Inflammatory macrophage (primary cell): ENCODE measurements around the gene CFLAR.
"Not testable (repeated sequence)": the region's sequence is repeated elsewhere in the genome, so short reads cannot be mapped to it uniquely, and the experiment has no call there.

Experiments
- DNase-seq, 2 donors: peaks; one replicate each; pipeline ENCODE4 v3.0.0-alpha.2; 2020 to 2022

The CFLAR gene

DNA sequence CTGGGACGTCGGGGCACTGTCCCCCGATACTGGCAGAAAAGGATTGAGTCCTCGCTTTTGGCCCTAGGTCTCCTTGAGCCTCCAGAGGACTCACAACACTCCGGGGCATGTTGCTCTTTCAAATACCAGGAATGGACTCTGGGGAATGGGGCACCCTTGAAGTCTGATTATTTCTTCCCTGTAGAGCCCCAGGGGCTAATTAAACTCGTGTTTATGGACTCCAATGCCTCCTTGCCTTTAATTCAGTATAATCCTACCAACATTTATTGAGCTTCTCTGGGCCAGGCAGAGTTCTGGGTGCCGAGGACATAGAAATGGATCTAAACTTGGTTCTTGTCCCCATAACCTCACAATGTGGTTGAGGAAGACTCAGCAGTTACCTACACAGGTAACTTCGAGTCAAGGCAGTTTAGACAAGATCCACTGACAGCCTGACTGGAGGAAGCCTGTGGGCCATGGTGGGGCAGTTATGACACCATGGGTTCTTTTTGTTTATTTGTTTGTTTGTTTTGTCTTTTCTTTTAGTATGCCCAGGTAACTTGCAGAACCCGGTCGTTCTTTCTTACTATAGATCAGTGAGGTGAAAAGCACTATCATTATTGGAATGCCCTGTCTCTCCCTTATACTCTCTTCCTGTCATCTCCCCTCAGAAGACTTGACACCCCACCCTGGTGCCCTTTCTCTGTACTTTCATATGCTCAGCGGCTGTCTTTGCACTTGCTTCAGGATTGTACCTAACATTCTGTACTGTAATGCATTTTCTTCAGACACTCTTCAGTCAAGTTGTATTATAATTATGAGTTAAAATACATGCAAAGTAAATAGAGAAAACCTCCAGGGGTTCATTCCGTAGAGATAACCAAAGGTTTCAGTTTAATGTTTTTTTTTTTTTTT is 3.2 kb downstream of the CFLAR start:
- DNase-seq = peak; percentile 47

DNA sequence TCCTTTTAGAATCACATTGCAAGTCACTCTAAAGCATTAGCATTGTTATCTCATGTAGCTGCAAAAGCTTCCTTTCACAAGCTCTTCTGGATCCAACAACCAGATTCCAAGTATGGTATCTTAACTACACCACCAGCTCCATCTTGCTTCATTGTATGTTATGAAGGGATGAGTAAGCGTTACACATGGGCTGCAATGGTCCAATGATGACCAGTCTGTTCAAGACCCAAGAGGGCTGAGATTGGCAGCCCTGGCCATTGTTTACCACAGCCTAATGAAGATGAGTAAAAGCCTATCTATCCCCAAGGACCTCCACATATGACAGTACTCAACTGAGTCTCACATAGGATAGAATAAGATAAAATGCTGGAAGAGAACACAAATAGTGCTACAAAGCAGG is 6.3 kb downstream of the CFLAR start:
- no peak for DNase-seq

DNA sequence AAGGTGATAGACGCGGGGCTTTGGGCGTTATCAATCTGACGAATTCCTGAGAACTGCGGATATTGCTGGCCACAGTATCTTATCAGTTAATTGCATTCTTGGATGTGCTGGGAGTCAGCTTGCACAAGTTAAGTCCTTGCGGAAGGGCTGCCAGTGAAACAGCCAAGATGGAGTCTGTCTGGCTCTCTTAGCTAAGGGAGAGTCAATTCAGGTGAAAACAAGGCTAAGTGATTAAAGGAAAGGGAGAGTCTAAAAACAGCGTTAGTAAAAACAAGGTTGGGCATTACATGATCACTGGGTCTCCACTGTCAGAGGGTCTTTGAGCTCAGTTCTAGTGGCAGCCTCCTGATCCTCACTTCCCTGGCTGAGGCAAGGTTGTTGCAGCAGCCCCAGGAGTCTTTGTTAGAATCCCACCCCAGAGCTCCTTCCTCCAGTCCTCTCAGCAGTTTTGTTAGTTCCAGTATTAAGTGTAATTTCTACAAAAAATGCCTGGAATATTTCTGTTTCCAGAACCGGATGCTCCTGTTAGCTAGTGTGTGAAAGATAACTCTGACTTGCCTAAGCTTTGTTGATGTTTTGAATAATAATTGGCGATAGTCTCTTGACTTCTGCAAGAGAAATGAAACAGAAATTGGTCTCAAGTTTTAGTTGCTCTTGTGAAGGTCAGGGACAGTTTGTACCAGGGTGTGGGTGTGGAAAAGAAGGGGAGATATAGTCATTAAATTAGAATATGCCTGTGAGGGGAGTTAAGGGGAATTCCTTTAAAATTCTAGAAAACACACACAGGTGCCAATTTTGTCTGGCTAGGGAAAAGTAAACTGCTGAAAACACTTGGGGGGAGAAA is 10.6 kb downstream of the CFLAR start:
- DNase-seq = peak in 1 of 2 donors; percentile 24

DNA sequence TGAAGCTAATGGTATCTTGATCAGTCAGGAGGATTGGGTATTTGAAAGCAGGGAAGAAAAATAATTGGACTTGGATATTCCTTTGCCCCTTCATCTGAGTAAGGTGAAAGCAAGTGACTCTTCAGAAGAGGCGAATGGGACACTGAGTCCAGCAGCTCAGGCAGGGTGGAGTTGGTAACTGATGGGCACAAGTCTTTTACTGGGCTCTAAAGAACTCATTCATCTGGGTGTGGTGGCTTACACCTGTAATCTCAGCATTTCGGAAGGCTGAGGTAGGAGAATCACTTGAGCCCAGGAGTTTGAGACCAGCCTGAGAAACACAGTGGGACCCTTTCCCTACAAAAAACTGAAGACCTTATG is 11.2 kb downstream of the CFLAR start:
- no peak for DNase-seq

DNA sequence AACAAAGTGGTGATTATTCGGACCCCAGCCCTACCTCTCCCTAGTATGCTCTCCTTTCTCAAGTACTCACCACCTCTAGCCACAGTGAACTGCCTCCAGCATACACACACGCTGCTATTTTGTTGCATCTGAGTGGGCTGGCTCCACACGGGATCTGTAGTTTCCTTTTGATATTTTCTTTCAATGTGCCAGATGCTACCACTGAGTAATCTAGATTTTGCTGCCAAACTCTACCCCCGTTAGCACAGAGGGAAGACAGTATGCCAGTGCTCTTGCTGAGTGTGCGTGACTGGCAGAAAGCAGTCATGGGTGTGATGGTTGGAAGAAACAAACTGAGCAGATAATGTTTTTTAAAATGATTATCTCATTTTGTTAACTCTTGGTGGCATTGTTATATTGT is 11.6 kb downstream of the CFLAR start:
- DNase-seq = peak; percentile 54 to 66

DNA sequence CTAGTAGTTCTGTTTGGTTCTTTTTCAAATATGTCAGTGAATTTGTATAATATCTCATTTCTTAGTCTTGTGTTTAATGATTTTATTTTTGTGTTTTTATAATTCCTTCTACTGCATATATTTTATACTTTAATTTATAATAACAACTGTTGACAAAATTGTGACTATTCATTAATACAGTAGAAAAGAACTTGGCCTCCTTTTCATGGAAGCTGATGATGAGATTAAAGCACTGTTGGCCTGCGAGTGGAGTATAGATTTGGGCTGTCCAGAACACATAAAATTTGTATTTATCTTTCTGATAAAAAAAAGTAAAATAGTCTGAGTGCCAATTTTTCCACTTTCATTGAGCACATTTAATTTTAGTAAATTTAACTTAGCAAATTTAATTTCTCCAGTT is 12.1 kb downstream of the CFLAR start:
- no peak for DNase-seq

DNA sequence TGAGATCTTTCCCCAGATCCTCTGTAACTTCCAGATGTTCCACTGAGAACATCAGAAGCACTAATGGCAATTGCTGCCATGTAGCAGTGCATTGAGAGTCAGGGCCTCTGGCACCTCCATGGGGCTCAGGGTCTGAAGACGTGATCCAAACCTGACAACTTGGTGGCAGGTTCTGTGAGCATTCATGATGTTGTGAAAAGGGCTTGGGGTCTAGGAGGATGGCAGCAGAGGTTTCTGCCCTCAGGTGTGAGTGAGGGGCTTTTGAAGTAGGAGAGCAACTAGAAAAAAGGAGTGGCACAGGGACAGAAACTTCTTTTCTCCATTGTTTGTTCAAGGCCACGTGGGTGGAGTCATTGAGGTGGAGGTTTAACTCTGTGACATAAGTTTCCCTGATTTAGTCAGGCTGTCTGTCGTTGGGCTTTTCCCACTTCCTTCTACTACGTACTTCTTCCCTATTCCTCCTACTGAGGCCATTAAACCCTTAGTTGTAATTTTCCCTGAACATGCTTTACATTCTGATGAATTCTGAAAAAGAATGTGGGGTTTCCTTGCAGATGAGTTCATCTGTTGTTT is 13.1 kb downstream of the CFLAR start:
- peak; percentile 76 to 87 for DNase-seq

DNA sequence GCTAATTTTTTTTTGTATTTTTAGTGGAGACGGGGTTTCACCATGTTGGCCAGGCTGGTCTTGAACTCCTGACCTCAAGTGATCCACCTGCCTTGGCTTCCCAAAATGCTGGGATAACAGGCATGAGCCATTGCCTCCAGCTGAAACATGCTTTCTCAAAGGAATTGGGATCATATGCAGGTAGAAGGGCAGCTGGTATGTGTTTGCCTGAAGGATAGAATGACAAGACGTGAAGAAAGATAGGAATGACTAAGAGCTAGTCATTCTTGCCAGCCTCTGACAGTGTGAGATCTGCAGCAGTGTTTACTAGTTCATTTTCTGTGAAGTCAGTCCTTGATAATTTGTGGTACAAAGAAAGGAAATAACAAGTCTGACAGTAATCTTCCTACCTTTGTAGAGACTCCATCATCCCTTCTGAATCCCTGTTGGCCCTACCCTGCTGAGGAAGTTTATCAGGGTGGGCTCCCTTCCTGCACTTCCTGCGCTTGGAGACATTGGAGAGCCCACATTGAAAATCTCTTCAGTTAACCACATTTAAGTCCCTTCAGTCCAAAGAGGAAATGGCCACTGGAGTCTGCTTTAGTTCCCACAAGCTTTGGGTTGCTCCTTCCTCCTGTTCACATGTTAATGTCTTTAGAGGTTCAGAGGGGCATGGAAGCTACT is 14.7 kb downstream of the CFLAR start:
- DNase-seq = peak; percentile 57 to 64

DNA sequence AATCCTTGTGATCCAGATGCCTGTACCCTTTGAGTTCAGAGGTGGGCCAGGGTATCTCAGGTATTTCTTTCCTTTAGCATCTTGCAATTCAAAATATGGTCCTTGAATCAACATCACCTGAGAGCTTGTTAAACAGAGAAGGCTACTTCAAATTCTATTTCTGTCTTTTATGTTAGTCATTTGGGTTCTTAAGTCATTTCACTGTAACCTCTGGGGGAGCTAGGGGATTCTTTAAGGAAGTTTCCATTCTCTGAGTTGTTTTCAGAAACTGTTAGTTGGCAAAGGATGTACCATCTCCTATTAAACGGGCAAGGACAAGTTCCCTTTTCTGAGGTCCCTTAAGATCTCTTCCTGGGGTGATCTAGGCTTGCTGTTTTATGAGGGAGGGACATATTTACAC is 16.6 kb downstream of the CFLAR start:
- peak; percentile 62 to 74 for DNase-seq

DNA sequence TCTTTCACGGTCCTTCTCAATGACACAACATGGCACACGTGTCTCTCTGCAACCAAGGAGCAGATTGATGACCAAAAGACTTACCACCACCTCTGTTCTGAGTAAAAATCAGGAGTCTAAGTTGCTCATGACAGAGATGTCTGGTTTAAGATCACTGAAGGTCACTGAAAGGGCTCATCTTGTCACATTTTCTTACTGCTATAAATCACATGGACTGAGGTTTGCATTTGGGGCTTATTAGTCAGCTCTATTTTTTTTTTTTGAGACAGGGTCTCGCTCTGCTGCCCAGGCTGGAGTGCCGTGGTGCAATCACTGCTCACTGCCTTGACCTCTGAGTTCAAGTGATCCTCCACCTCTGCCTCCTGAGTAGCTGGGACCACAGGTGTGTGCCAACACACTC is 19.4 kb downstream of the CFLAR start:
- DNase-seq = peak in 1 of 2 donors; percentile 37

DNA sequence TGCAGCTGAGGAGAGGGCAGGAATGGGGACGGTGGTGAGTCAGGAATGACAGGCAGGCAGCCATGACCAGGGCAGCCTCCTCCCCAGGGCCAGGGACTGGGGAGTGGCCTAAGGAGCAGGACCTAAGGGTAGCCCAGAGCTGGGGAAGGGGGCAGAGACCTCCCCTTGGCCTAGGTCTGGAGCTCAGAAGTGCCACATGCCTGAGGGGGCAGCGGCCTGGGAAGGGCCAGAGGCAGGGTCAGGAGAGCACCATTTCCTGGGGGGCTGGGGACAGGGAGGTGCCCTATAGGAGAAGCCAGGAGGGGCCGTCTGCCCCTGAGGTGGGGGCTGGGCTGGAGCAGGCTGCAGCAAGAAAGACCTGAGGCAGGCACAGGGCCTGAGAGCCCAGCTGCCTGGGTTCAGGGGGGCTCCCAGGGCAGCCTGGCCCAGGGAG is 20.9 kb downstream of the CFLAR start:
- DNase-seq = no peak

DNA sequence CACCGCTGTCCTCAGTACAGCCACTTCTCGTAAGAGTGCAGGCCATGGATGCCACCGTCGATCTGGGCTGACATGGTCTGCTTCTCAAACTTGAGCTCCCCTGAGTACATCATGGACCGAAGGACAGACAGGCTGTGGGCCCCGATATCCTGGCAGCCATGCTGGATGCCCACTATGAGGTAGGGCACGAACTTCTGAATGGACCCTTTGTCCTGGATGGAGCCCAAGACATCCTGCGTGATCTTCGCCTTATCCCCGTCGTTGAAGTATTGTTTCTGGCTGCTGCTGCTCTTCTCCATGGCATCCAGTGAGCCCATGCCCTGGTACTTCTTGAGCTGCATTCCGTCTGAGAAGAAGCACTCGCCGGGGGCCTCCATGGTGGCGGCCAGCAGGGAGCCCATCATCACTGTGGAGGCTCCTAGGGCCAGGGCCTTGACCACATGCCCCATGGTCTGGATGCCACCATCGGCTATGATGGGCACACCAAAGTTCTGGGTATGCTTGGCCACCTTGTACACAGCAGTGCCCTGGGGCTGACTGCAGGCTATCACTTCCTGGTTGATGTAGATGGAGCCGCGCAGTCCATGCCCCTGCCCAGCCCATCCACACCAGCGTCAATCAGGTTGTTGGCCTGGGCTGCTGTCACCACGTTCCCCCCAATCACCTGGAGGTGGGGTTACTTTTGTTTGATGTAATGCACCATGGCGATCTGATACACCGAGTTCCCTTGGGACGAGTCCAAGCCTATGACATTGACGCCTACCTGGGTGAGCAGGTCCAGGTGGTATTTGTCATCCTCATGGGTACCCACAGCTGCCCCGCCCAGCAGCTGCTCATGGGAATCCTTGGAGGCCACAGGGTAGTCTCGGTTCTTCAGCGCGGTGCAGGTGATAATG is 21.8 kb downstream of the CFLAR start:
- DNase-seq = no peak

DNA sequence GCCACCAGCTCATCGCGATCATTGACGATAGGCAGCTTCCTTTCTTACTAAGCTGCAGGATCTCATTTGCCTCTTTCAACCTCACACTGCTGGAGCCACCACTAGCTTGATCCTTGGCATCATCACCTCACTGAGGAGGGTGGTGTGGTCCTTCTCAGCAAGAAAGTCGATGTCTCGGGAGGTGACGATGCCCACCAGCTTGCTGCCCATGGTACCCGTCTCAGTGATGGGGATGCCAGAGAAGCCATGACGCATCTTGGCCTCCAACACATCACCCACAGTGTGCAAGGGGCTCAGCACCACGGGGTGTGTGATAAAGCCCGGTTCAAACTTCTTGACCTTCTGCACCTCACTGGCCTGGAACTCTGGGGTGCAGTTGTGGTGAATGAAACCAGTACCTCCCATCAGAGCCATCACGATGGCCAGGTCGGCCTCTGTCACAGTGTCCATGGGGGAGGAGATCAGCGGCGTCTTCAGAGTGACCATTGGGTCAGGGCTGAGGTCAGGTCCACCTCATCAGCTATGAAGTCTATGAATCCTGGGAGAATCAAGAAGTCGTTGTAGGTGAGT is 22.5 kb downstream of the CFLAR start:
- no peak for DNase-seq

DNA sequence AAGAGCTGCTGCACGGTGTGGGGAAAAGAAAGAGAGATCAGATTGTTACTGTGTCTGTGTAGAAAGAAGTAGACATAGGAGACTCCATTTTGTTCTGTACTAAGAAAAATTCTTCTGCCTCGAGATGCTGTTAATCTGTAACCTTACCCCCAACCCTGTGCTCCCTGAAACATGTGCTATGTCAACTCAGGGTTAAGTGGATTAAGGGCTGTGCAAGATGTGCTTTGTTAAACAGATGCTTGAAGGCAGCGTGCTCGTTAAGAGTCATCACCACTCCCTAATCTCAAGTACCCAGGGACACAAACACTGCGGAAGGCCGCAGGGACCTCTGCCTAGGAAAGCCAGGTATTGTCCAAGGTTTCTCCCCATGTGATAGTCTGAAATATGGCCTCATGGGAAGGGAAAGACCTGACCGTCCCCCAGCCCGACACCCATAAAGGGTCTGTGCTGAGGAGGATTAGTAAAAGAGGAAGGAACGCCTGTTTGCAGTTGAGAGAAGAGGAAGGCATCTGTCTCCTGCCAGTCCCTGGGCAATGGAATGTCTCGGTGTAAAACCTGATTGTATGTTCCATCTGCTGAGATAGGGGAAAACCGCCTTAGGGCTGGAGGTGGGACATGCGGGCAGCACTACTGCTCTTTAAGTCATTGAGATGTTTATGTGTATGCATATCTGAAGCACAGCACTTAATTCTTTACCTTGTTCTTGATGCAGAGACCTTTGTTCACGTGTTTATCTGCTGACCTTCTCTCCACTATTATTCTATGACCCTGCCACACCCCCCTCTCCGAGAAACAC is 23.2 kb downstream of the CFLAR start:
- not testable (repeated sequence) for DNase-seq

DNA sequence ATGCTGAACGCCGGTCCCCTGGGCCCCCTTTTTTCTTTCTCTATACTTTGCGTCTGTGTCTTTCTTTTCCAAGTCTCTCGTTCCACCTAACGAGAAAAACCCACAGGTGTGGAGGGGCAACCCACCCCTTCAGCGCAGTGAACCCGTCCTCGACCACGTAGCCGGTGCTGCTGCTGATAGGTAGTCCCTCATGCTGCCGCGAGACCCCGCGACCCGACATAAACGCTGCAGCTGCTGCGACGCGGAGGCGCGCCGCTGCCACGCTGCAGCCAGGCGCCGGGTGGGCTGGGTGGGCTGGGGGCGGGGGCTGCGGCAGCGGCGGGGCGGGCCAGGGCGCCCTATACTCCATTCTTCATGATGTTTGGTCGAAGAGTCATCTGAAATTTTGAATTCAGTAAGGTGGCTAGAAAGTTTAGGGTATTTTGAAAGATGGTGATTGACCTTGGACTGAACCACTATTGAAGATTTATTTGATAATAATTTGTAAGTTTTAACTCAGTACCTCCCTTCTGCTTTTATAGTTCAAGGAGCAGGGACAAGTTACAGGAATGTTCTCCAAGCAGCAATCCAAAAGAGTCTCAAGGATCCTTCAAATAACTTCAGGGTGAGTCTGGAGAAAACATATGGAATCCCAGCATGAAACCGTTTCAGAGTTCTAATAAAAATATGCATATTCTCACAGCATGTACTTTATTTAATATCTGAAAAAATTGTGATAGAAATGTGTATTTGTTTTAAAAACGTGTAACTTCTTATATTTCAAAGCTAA is 24.1 kb downstream of the CFLAR start:
- no peak for DNase-seq

DNA sequence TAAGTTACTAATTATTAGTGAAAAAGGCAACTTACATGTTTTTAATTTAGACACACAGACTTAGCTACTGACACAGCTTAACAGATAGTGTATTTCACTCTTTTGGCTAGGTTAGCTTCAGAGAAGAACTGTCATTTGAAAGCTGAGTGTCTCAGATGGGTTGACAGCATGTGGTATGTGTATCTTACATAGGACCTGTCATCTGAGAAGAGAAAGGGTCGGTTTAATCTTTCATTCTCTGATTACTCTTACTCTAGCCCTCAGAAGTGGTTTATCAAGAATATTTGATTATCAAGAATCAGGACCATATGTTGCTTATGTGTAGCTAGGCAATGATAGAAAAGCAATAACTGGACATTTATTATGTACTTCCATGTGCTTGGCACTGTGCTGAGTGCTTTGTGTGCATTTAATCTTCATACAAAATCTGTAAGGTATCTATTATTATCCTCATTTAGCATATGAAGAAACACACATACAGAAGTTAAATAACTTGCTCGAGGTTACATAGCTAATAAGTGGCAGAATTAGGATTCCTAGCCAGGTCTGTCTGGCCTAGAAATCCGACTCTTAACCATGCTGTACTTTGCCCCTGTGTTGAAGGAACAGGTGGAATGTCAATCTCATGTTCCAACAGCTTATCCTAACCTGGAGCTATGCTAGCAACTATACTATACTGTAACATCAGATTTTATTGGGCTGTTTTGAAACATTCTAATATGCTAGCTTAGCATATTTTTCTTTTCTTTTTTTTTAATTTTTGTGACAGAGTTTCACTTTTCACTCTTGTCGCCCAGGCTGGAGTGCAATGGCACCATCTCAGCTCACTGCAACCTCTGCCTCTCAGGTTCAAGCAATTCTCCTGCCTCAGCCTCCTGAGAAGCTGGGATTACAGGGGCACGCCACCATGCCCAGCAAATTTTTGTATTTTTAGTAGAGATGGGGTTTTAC is 28.4 kb downstream of the CFLAR start:
- no peak for DNase-seq

DNA sequence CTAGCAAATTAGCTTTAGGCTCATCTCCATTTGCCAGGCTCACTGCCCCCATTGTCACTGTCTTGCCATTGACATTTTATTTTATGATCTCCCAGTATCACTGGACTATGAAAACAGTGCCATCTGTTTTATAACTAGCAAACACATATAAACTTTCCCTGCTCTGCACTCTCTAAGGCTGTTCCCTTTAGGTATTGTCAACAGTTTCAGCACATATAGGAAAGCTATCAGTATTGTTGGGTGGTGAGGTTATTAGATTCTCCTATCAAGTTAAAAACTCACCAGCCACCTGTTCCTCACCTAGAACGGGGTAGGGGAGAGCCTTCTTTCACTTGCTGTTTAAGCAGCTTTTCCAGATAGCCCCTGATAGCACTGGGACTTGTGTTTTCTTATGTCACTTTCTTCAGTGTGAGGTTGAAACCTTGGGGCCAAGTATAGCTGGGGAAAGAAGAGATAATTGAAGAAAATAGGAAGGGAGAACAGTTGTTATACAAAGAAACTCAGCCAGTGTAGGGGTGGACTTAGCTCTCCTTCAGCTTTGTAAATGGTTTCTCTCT is 32.5 kb downstream of the CFLAR start:
- no peak for DNase-seq
